Measurements from ENCODE around the gene ADAMTSL1. TPM values are rescaled to one million over a fixed set of nuclear protein-coding genes. Genes with fewer than 3 reads are reported as not detected.

ADAMTSL1 gene
- total and polyA plus RNA-seq, 2 of the 13 experiments (the other 11 are each of a cell fraction or from before 2014, with no cell fraction given): not detected

GRCh38 chr9:18539203-18539693 is 65.3 kb downstream of the ADAMTSL1 start:
- Histone ChIP-seq H3K36me3 (replicated peaks in 1 of 2; ENCODE audit: control insufficient read depth in 1 of 2, insufficient read depth in 2 of 2, low read length in 2 of 2) (no peaks in the 10 kb centered on the region), H4K20me1 (ENCODE audit: insufficient read depth, low read length) (no peaks in the 10 kb centered on the region), H3K27ac (ENCODE audit: extremely low read length, insufficient read depth, low read length) (no peak overlapping the region), H2AFZ (ENCODE audit: low read length) (no peak overlapping the region), H3K4me2 (ENCODE audit: low read depth, low read length) (no peak overlapping the region), H3K4me1 (ENCODE audit: insufficient read depth, low read length) (no peaks in the 10 kb centered on the region), H3K4me3 (replicated peaks in 1 of 3; ENCODE audit: insufficient read depth in 1 of 3, low read depth in 2 of 3, low read length in 3 of 3) (no peak overlapping the region), H3K79me2 (ENCODE audit: insufficient read depth, low read length) (no peaks in the 10 kb centered on the region), H3K9me3 (ENCODE audit: low read length) (peaks cover 16% of the 10 kb centered on the region), H3K27me3 (ENCODE audit: control insufficient read depth in 1 of 2, insufficient read depth in 2 of 2, low read length in 2 of 2) (no peaks in the 10 kb centered on the region), H3K9ac (ENCODE audit: insufficient read depth, low read depth, low read length) (no peak overlapping the region)
- WGBS (ENCODE audit: low lambda C conversion rate): 26% methylated on average over 5 of the region's 5 CpGs
- in situ Hi-C loops (cut with HindIII; ENCODE audit: extremely low pct_ligation_motif_present, low pct_unique_long_range_greater_than_20kb): no loop called here
- TF ChIP-seq ZNF263 (CRISPR knock-in tag; IDR thresholded peaks at IDR 0.05) (no peak), FOSL2 (CRISPR knock-in tag; IDR thresholded peaks at IDR 0.05) (0 out of 2 replicates have a peak, but pooled peaks have one; percentile 13), ZFP41 (CRISPR knock-in tag; IDR thresholded peaks at IDR 0.05; ENCODE audit: borderline replicate concordance) (no peak), NFE2L2 (IDR thresholded peaks at IDR 0.05; ENCODE audit: low read length) (peak; percentile 31; the same call in 1 of the 2 replicates), GMEB2 (CRISPR knock-in tag; IDR thresholded peaks at IDR 0.05; ENCODE audit: low read depth) (no peak), ASH2L (IDR thresholded peaks at IDR 0.05; ENCODE audit: insufficient read length, low read depth, low read length) (no peak), SNRNP70 (IDR thresholded peaks at IDR 0.05; ENCODE audit: low read depth, low read length) (no peak)
- ATAC-seq: peak; percentile 31; the same call in 1 of the 3 replicates
- ChIA-PET CTCF (ENCODE audit: low intra/inter-chr PET ratio, low total read pairs) (no interaction called here), POLR2A (no interaction called here)
- no peak for FAIRE-seq
- intact Hi-C loops (cut with micrococcal nuclease; ENCODE audit: unreplicated experiment): no loop called here
- BruUV-seq (replicated peaks): no TSS peak
- DNase-seq (ENCODE audit: low spot score): peak; percentile 6

Measured in HepG2 (cell line).